Activated naive CD4-positive, alpha-beta T cell treated with anti-CD3 and anti-CD28 coated beads, Interleukin-2, amount 50 U/mL, for 72 hours (primary cell): ENCODE data around the gene INPP5A. TPM values are rescaled to one million over a fixed set of nuclear protein-coding genes. Genes with fewer than 3 reads are reported as not detected.

Experiments used
- ATAC-seq, 2 donors: fragments of 150-1000 bp; cut with Tn5 transposase; 2 replicates each; pipeline ENCODE4 v1.10.0; 2021; ENCODE audit warnings: mild to moderate bottlenecking in 2 of 2, moderate library complexity in 2 of 2
- DNase-seq, 2 donors: peaks; one replicate each; pipeline ENCODE4 v3.0.0; 2021 to 2022; ENCODE audit warnings: low spot score in 2 of 2
- H3K27ac Mint-ChIP-seq, 2 donors: one replicate each; pipeline ENCODE4 v1.8.0; 2022; ENCODE audit warnings: mild to moderate bottlenecking in 2 of 2, mixed read lengths in 2 of 2
- H3K36me3 Mint-ChIP-seq, 2 donors: one replicate each; pipeline ENCODE4 v1.8.0; 2022; ENCODE audit warnings: mixed read lengths in 2 of 2
- H3K9me3 Mint-ChIP-seq, 2 donors: one replicate each; pipeline ENCODE4 v1.8.0; 2022; ENCODE audit warnings: mixed read lengths in 2 of 2
- total RNA-seq, 2 donors: library from RNA; stranded (reverse); gene quantifications; one replicate each; pipeline ENCODE4 v1.2.3, GENCODE V29; 2022

The INPP5A gene
- total RNA-seq, 2 donors from 2014 or later = 10.5 to 14.0 TPM

GRCh38 chr10:132804785-132805426 lies 267.3 kb downstream of the INPP5A start:
- no peaks in the 10 kb centered on the region for H3K9me3 Mint-ChIP-seq
- ATAC-seq (no peak), DNase-seq (no peak)
- H3K27ac Mint-ChIP-seq = no peak overlapping the region
- H3K36me3 Mint-ChIP-seq = no peaks in the 10 kb centered on the region

- no peaks in the 10 kb centered on the region for H3K9me3 Mint-ChIP-seq
- H3K36me3 Mint-ChIP-seq = no peaks in the 10 kb centered on the region
- no peak overlapping the region for H3K27ac Mint-ChIP-seq
- no peak for DNase-seq
- ATAC-seq = no peak
Measured at GRCh38 chr10:132805599-132805998, 268.0 kb downstream of the INPP5A start.

DNA sequence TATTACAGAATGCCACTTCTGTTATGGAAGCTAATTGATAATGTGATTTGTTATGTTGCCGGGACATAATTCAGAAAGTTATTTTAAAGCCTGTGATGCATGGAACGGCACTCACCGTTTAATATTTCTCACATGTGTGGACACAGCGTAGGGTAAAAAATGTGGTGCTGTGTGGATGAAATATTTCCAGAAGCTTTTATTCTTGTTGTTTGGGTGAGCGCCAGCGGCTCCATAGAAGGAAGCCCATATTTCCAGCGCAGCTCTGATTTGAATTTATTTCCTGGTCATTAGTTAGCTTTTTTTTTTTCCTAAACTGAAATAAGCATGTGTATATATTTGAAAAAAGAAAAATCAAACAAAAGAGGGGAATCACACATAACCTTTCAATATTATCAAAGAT lies 268.5 kb downstream of the INPP5A start:
- Mint-ChIP-seq H3K27ac (no peak overlapping the region), H3K36me3 (no peaks in the 10 kb centered on the region), H3K9me3 (no peaks in the 10 kb centered on the region)
- DNase-seq = no peak
- ATAC-seq = no peak

GRCh38 chr10:132806561-132807003 lies 269.0 kb downstream of the INPP5A start:
- DNase-seq = no peak
- H3K27ac Mint-ChIP-seq = no peak overlapping the region
- no peaks in the 10 kb centered on the region for H3K9me3 Mint-ChIP-seq
- no peak for ATAC-seq
- H3K36me3 Mint-ChIP-seq = no peaks in the 10 kb centered on the region

DNA sequence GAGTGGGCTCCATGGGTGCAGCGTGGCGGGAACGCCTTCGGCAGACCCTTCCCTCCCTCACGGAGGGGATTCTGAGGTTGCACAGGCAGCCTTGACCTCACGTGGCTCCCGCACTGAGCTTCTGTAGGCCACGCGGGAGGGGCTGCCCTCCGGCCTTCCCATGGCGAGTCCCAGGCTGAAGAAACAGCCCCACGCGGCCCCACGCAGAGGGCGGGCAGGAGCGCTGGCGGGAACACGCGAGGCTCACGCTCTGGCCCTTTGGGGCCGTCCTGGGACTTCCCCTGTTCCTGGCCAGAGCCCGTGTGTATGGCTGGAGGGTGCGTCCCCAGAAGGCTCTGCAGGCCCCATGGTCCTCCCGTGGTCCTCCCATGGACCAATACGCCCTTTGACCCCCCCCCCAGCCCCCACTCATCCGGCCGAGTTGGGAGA lies 270.0 kb downstream of the INPP5A start:
- Mint-ChIP-seq H3K27ac (no peak overlapping the region), H3K9me3 (no peaks in the 10 kb centered on the region), H3K36me3 (no peaks in the 10 kb centered on the region)
- no peak for ATAC-seq
- no peak for DNase-seq

GRCh38 chr10:132808383-132809231 lies 271.0 kb downstream of the INPP5A start:
- Mint-ChIP-seq H3K27ac (no peak overlapping the region), H3K9me3 (no peaks in the 10 kb centered on the region), H3K36me3 (no peaks in the 10 kb centered on the region)
- ATAC-seq = no peak
- no peak for DNase-seq

DNA sequence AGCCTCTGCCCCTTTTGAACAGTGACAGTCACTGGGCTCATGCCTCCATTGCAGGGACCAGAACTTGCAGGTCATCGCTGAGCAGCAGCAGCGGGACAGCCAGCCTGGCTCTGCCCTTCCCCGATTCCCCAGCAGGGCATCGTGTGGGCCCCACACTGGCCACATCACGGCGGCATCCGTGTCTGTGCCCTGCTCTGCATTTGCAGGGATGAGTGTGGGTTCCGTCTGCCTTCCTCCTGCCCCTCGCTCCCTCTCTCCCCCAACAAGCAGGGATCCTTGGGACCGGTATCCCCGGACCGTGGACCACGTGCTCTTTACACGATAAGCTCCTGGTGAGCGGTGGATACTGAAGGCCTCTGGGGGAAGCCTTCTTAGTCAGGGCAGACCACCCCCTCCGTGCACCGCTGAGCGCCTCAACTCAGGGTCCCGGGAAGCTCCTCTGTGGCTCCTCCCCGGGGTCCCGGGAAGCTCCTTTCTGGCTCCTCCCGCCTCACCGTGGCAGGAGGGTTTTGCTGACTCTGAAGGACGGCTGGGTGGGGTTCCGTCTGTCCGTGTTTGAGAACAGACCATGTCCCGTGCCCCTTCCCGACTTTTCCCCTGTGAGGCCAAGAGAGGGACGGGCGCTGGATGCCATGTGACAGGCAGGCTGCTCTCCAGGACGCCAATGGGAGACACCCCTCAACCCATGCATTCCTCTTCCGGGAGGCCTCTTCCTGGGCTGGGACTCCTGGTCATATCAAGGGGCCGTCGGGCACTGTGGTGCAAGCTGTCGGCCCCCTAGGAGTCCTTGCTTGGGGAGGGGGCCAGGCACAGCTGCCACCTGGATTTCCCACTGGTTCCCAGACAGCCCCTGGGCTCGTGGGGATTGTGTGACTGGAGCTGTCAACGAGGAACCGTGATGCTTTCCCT lies 271.9 kb downstream of the INPP5A start:
- DNase-seq (no peak), ATAC-seq (no peak)
- no peaks in the 10 kb centered on the region for H3K9me3 Mint-ChIP-seq
- no peak overlapping the region for H3K27ac Mint-ChIP-seq
- H3K36me3 Mint-ChIP-seq = no peaks in the 10 kb centered on the region

DNA sequence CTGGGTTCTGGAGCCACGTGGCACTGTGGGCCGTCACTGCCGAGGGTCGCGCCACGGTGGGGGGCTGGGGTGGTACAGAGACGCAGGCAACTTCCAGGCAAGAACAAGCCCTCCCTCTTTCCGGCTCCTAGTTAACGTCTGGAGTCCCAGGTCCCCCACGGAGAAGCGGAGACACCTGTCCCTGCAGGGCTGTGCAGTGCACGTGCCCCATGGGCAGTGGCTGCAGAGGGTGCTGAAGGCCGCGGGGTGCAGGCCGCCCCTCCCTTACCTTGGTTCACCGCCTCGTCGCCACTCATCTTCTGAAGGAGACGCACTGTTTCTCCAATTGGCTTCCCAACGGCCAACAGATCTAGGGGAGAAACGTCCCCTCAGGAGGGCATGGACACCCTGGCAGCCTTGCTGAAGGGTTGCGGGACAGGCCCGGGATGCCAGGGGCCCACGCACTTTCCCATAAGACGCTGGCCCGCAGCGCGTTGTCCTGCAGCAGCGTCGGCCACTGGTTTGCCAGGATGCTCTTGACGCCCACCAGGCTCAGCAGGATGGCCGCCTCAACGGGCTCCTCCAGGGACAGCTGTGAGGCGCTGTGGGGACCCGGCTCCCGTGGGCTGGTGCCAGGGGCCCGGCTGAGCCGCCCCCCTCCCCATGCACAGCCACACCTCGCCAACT lies 272.7 kb downstream of the INPP5A start:
- ATAC-seq = no peak
- Mint-ChIP-seq H3K9me3 (no peaks in the 10 kb centered on the region), H3K36me3 (no peaks in the 10 kb centered on the region), H3K27ac (no peak overlapping the region)
- DNase-seq = no peak

DNA sequence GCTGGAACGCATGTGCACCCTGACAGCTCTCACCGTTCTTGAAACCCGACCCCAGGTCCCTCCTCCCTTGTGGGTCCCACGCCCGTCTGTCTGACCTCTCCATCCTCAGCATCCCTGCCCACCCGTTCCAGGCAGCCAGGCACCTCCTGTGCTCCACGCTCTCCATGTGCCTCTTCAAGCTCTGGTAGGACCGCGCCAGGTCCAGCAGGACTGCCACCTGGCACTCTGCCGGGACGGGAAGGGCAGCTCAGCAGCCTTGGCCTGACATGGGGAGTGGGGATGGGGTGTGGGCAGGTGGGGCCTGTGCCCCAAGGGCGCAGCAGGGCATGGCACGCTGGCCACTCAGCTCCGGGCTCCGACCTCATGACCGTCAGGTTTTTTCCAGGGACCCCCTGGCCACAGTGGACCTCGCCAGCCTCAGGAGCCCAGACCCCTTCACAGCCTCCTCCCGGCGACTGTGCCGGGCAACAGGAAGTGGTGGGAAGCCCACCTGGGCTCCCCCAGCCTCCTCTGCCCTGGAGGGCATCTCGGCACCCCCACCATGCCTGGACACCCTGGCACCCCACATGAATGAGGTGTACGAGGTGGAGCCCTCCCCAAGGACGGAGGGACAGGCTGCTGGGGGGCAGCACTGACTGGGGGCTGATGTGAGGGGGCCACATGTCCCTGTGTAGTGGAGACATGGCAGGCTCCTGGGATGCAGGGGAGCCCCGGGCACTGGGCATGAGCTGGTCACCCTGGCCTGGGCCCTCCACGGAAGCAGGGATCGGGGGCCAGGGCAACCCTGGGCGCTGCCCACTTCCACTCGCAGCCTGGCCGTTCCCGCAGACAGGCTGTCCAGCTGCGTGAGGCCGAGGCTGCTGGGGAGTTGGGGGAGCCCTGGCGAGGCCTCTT lies 273.5 kb downstream of the INPP5A start:
- no peaks in the 10 kb centered on the region for H3K36me3 Mint-ChIP-seq
- DNase-seq = no peak

DNA sequence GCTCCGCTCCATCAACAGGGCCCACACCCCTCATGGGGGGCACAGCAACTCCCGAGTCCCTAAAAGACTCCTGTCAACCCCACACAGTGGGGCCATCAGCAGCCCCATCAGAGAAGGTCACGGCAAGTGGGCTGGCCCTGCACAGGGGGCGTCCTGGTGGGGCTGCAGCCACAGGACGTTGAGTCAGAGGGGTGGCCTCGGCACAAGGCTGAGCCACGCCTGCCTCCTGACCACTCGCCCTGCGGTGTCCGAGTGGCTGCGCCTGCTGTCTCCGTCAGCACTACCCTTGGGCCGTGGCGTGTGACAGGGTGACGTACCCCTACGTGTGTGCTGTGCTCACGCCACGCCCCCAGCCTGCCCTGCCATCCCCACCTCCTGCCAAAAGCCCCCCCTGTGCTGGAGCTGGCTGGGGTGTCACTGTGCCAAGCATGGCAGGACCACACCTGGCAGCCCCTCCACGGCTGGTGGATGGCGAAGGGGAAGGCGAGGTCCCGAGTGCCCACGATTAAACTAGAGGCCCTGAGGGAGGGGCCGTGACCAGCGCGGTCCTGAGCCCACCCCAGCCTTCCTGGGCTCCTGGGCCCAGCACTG lies 274.4 kb downstream of the INPP5A start:
- Mint-ChIP-seq H3K9me3 (no peaks in the 10 kb centered on the region), H3K36me3 (no peaks in the 10 kb centered on the region), H3K27ac (no peak overlapping the region)
- ATAC-seq (no peak), DNase-seq (no peak)

More for the DNA sequence above, 273.5 kb downstream of the INPP5A start:
- Mint-ChIP-seq H3K9me3 (no peaks in the 10 kb centered on the region), H3K27ac (no peak overlapping the region)
- ATAC-seq = no peak

GRCh38 chr10:132812520-132812919 lies 274.9 kb downstream of the INPP5A start:
- Mint-ChIP-seq H3K9me3 (no peaks in the 10 kb centered on the region), H3K36me3 (no peaks in the 10 kb centered on the region), H3K27ac (no peak overlapping the region)
- no peak for DNase-seq
- ATAC-seq = no peak

- ATAC-seq (no peak), DNase-seq (no peak)
- no peaks in the 10 kb centered on the region for H3K9me3 Mint-ChIP-seq
- H3K27ac Mint-ChIP-seq = no peak overlapping the region
- no peaks in the 10 kb centered on the region for H3K36me3 Mint-ChIP-seq
Measured at GRCh38 chr10:132813001-132813401, 275.4 kb downstream of the INPP5A start.

DNA sequence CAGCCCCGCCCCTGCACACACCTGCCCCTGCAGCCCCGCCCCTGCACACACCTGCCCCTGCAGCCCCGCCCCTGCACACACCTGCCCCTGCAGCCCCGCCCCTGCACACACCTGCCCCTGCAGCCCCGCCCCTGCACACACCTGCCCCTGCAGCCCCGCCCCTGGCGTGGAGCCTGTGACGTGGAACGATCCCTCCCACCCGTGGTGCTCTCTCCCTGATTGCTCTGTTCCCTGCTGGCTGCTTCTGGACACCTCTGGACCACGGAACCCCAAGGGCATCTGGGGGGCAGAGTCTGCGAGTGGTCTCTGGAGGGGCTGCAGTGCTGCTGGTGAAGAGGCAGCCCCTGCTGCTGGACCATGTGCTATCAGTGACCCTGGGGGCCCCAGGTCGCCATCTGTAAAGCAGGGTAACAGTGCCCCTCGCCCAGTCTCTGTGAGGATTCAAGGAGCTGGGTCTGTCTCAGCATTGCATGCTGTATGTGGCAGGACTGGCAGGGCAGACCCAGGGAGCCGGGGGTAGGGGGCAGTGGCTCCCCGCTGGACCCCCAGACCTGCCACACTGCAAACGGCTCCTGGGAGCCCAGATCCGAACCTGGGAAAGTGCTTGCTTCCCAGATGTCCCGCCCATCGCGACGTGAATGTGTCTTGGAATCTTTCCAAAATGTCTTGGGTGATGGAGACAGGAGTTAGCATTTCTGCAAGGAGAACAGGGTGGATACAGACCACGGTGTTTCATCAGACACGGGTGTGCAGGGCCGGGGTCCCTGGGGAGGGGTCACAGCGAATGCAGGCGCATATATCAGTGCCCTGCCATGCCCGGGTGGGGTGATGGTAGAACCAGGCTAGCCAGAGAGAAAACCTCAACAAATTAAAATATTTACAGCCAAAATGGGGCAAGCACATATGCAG lies 276.2 kb downstream of the INPP5A start:
- no peak for DNase-seq
- no peaks in the 10 kb centered on the region for H3K36me3 Mint-ChIP-seq
- H3K9me3 Mint-ChIP-seq = no peaks in the 10 kb centered on the region
- H3K27ac Mint-ChIP-seq = no peak overlapping the region
- ATAC-seq = no peak

GRCh38 chr10:132814469-132814856 lies 276.9 kb downstream of the INPP5A start:
- Mint-ChIP-seq H3K9me3 (no peaks in the 10 kb centered on the region), H3K36me3 (no peaks in the 10 kb centered on the region), H3K27ac (no peak overlapping the region)
- ATAC-seq = no peak
- DNase-seq = no peak
